Loucy (cell line): ENCODE measurements around the gene PCA3.

ENCODE experiments used
- CTCF ChIP-seq: fragments of 200-600 bp; sonication (generic); conservative IDR thresholded peaks from 2 replicates; pipeline ENCODE4 v1.5.1; 2014; ENCODE audit warnings: mild to moderate bottlenecking, antibody characterized with exemption, low read length
- EZH2phosphoT487 ChIP-seq: fragments of 200-600 bp; IDR thresholded peaks from 2 replicates; pipeline ENCODE4 v1.6.1; 2018; ENCODE audit warnings: antibody characterized with exemption, mild to moderate bottlenecking, moderate library complexity, borderline replicate concordance

GRCh38 chr9:76803083-76803482, 38.8 kb downstream of the PCA3 start:
- TF ChIP-seq CTCF (no peak), EZH2phosphoT487 (no peak)
